ENCODE results near the gene SDSL.

GRCh38 chr12:113436993-113437728 lies 15.0 kb downstream of the SDSL start:
- TF ChIP-seq TAF1 (IDR thresholded peaks at IDR 0.05; ENCODE audit: borderline replicate concordance, insufficient read depth, low read length) (no peak), POLR2AphosphoS5 (IDR thresholded peaks at IDR 0.05; ENCODE audit: low read depth, low read length) (no peak), SIN3A (IDR thresholded peaks at IDR 0.05; ENCODE audit: borderline replicate concordance, insufficient read depth, low read length) (no peak), REST (IDR thresholded peaks at IDR 0.05; ENCODE audit: insufficient read depth in 1 of 2, low read depth in 2 of 2, low read length in 2 of 2) (no peak), FOXP2 (optimal IDR thresholded peaks at IDR 0.05; ENCODE audit: borderline replicate concordance, extremely low read depth, extremely low read length, insufficient read depth) (no peak)
